ENCODE data around the gene FSTL3. TPM values are rescaled to one million over a fixed set of nuclear protein-coding genes. Genes with fewer than 3 reads are reported as not detected.

Gene FSTL3
- total and polyA plus RNA-seq, 2 of the 8 experiments (the other 6 are each of a cell fraction or from before 2014, with no cell fraction given) = 8.1 to 11.8 TPM

- no peak for TF ChIP-seq POLR2AphosphoS5 (IDR thresholded peaks at IDR 0.05; ENCODE audit: low read depth, low read length)
- no peak for TF ChIP-seq ATF3 (IDR thresholded peaks at IDR 0.05; ENCODE audit: insufficient read depth, low read depth, low read length)
- no peak for TF ChIP-seq BCL11A (IDR thresholded peaks at IDR 0.05; ENCODE audit: low read depth in 2 of 2, low read length in 2 of 2)
- TF ChIP-seq E2F6 (IDR thresholded peaks at IDR 0.05) = no peak
Observed at GRCh38 chr19:641702-642101, 34.5 kb upstream of the FSTL3 start (continued).
